Globus pallidus (tissue), 1 donor: ENCODE results near the gene SCYGR5.
"Not testable (repeated sequence)": the region's sequence is repeated elsewhere in the genome, so short reads cannot be mapped to it uniquely, and the experiment has no call there.

ENCODE experiments used
- DNase-seq: peaks from one replicate; pipeline ENCODE4 v3.0.0-alpha.2; 2015; ENCODE audit warnings: low spot score

Gene SCYGR5, protein sequence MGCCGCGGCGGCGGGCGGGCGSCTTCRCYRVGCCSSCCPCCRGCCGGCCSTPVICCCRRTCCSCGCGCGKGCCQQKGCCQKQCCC

DNA sequence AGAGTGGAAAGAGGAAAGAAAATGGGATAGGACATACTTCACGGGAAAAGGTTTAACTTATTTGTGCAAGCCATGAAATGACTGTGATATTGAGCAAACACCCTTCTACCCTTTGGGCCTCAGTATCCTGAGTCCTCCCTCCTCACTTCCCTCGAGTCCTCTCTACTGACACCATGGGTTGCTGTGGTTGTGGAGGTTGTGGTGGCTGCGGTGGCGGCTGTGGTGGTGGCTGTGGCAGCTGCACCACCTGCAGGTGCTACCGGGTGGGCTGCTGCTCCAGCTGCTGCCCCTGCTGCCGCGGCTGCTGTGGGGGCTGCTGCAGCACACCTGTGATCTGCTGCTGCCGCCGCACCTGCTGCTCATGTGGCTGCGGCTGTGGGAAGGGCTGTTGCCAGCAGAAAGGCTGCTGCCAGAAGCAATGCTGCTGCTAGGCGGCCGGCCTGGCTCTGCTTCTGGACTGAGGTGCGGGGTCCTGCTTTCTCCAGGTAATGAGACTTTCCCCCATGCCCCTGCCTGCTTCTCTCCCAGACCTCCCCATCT is at the start of gene SCYGR5:
Gene SCYGR5 (plus strand): TSS at position 174 of the 540 bp plus-strand sequence. CDS start 0 bp downstream, at position 174.
- not testable (repeated sequence) for DNase-seq

DNA sequence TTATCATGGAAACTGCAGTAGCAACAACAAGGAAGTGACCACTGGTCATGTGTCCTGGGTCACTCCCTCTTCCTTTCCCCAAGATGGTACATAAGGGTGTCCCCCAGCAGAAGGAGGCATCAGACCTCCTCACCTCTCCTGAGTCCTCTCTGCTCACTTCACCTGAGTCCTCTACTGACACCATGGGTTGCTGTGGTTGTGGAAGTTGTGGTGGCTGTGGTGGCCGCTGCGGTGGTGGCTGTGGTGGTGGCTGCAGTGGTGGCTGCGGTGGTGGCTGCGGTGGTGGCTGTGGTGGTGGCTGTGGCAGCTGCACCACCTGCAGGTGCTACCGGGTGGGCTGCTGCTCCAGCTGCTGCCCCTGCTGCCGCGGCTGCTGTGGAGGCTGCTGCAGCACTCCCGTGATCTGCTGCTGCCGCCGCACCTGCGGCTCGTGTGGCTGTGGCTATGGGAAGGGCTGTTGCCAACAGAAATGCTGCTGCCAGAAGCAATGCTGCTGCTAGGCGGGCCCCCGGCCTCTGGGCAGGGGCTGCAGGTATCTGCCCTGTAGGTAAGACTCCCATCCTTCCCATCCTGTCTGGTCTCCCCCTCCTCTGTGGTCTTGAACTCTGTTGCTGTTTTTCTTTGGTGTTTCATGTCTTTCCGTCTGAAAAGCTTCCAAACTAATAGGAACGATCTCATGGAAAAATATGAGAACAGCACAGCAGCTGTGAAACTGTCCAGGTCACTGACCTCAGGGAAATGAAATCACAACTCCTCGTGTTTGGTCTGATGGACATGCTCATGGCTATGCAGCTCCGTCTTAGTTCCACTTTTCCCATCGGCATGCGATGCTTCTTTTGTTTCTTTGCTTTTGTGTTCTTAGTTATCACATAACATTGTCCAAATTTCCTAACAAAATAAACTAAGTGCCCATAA is 49.0 kb upstream of the SCYGR5 start, which contains the start of gene SCYGR4:
Gene SCYGR4 (plus strand): TSS at position 183 of the 915 bp plus-strand sequence. CDS start 0 bp downstream, at position 183.
- DNase-seq: no peak

DNA sequence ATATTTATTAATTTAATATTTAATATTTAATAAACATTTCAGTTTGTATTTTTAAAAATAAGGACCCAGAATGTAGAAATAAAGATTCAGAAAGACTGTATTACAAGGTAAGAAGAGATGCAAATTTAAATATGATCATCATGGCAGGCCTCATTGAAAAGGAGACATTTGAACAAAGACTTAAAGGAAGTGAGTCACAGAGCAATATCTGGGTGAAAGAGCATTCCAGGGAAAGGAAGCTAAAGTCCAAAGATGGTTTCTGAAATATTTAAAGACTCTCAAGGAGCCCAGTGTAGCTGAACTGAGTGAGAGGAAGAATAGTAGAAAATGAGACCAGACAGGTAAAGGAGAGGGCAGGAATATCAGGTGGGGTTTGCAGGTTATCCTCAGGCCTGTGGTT is 43.4 kb upstream of the SCYGR5 start:
- no peak for DNase-seq

DNA sequence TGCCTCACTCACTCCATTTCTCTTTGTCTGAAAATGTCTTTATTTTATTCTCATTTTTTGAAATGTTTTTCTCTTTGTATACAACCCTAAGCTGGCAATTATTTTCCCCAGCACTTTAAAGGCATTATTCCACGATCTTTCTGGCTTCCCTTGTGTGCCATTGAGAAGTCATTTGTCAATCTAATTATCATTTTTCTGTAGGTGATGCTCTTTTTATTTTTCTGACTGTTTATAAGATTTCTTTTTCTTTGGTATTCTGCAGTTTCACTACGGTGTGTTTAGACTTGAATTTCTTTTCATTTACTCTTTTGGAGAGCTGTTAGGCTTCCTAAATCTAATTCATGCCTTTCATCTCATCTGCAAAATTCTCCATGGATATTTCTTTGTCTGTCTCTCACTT is 41.2 kb upstream of the SCYGR5 start:
- no peak for DNase-seq

DNA sequence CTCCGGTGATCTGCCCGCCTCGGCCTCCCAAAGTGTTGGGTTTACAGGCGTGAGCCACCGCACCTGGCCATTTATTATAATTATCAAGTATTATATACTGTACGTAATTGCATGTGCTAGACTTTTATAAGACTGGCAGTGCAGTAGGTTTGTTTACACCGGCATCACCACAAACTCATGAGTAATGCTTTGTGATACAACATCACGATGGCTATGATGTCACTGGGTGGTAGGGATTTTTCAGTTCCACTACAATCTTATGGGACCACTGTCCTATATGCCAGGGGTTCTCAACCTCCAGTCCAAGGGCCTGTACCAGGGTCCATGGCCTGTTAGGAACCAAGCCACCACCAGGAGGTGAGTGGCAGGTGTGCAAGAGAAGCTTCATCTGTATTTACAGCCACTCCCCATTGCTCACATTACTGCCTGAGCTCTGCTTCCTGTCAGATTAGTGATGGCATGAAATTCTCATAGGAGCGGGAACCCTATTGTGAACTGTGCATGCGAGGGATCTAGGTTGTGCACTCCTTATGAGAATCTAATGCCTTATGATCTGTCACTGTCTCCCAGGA is 39.9 kb upstream of the SCYGR5 start:
- no peak for DNase-seq

DNA sequence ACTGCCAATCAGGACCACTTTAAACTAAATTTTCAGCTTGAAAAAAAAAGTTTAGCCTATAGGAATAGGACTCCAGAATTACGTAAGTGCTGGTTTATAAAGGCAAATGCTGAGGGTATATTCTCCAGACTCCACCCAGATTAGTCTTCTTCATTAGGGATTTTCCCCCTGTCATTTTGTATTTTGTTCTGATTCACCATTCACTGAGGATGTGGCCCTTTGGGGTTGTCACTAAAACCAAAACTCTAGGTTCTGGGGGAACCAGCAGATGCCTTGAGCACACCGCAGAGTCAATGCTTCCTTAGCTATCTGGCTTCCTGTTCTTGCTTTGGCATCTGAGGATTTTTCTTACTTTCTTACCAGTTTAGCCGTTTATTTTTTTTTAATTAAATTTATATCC is 38.8 kb upstream of the SCYGR5 start:
- no peak for DNase-seq

DNA sequence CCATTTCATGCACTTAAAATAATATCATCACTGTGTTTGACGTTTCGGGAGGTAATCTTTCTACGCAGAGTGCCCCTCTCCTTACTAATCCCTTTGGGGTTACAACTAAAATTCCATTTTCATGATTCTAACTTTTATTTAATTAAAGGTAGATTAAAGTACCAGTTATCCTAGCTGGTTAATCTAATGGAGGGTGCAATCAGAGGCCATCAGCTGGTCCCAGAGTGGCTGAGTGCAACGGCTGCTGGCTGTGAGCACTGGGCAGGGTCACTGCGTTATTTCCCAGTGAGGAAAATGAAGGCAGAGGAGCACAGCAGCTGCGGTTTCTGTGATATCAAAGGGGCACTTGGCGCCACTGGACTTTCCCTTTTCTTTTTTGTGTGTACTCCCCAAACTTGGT is 37.2 kb upstream of the SCYGR5 start:
- DNase-seq: no peak

DNA sequence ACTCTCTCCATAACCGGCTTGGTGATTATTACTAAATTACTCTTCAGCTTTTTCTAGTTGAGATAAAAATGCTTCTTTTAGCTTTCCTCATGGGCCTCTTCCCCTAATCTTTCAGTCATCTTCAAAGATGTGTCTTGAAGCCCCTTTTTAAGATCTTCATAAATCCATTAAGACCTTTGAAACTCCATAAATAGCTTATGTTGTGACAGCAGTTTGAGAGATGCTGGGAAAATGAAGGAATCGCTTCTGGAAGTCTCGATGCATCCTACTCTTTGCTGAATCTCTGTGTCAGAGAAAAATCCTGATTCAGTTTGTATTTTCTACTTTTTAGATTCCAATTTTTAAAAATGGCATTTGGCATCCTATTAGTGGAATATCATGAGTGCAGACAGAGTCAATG is 36.3 kb upstream of the SCYGR5 start:
- no peak for DNase-seq

DNA sequence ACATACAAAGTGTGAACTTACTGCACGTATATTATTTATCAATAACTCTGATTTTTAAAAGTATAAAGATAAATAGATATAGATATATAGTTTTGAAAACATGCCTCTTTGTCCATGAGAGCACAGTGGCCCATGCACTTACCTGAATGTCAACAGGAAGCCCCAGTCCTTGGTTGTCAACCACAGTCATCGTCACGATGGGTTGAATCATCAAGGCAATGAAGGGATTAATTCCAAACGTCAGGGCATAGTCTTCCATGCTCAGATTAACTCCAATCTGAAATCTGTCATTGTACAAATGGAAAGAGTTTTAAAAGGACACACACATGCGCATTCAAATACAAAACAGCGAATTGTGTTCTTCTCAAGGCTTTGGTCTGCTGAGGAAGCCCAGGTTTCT is 33.8 kb upstream of the SCYGR5 start:
- DNase-seq: no peak

DNA sequence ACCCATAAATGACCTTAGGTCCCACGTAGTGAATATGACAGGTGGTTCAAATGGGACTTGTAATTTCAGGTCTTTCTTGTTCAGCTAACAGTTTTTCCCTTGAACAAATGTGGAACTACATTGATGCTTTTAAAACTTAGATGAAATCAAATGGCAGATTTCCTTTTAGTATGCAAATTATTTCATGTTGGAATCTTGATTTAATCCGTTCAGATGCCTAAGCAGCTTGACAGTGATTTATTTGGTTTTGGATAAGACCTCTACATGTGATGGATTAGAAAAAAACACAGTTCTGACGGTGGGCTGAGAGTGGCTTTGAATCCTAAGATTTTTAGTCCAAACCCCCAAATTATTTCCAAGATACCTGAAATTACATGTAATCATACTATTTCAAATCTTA is 32.4 kb upstream of the SCYGR5 start:
- no peak for DNase-seq

DNA sequence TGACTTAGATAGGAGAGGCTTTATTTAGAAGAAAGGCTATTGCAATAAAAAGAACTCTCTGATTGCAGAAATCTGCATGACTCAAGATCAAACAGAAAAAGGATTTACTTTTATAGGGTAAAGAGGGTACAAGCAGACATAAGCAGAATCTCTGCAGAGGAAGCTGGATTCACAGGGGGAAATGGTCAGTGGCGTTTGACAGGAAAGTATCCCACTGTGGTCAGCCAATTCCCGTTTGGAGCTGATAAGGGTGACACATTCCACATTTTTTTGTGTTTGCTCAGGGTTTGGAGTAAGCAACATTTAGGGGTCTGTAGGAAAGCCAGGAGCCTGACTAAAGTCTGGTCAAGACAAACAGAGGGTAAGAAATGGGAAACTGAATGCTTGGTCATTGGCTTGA is 23.9 kb upstream of the SCYGR5 start:
- DNase-seq: no peak

DNA sequence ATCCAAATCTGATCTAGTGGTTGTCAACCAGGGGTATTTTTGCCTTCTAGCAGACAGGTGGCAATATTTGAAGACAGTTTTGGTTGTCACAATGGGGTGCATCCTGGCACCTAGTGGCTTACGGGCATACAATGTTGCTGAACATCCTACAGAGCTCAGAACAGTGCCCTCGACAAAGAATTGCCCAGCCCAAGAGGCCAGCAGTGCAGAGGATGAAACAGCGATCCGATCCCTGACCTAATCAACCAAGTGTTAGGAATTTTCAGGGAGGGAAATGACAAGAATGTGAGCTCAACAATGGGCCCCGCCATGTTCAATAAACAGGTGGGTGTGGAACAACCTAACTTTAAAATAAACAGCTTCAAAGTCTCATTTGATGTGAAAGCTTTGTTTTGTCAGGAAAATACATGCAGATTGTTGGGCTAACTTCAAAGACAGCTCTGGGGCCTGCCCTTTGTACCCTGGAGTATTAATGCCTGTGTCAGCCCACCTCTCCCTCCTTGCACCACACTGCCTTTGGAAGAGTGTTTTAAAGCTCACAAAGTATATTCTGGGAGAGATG is 22.5 kb upstream of the SCYGR5 start:
- DNase-seq: peak; percentile 1

DNA sequence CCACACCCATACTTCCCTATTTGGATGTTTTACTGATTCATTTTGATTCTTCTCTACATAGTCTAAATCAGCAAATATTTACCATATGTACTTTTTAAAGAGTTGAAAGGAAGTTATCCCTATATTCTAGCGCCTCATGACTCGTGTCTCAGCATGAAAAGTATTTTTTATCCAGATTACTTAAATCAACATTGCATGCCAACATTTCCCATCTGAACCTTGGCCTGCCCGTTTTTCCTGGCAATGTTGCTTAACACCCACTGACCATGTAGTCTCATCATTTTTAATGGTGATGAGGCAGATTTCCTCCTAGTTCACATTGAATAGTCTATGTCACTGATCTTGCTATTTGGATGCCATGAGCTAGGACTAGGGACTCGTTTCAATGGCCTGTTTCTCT is 13.2 kb upstream of the SCYGR5 start:
- DNase-seq: no peak

DNA sequence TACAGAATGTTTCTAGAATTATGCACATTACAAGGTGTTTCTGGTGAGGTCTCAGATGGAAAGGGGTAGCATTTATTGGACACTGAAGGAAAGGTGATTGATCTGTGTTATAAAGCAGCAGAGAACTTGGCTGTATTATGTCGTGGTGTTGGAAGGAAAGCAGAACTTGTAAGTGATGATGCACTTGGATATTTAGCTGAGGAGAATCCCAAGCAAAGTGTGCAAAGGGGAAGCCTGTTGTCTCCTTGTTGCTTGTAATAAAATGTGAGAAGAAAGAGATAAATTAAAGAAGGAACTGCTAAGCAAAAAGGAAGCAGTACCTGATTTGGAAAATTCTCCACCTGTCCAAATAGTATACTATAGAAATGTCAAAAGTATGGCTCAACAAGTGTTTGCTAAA is 12.2 kb upstream of the SCYGR5 start:
- no peak for DNase-seq

DNA sequence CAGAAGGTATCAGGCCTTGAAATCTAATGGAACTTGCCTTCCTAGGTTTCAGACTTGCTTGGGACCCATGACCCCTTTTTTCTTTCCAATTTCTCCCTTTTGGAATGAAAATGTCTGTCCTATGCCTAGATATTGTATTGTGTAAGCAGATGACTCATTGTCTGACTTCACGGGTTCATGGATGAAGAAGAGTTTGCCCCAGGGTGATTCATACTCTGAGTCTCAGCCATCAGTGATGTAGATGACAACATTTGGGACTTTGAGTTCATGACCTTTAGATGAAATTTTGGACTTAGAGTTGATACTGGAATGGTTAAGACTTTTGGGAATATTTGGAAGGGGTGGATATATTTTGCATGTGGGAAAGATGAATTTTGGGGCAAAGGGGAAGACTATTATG is 11.2 kb upstream of the SCYGR5 start:
- DNase-seq: no peak

DNA sequence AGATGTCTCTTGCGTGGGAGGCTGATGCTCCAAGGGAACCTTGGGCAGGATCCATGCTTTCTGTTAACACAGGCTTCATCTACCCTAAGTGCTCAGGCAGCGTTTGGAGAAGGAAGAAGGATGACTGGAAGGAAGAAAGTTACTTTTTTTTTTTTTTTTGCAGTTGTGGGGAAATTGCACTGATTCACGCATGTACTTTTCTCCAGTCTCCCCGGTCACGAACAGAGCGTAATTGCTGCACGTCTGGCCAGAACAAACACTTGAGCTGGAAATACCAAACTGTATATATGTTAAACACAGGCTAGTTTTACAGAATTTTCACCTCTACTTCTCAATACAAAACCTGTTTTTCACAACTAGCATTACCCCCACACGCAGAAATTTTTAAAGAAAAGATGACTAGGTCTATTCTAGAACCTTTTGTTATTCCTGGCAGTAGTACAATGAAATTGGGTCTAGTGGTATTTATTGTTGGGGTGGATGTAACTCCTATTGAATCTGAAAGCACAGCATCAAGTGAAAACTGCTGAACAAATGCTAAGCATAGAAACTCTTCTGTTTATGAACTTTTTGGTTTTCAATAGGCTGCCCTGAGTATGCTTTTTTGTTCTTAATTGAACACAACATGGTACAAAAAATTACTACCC is 9.3 kb upstream of the SCYGR5 start:
- no peak for DNase-seq

DNA sequence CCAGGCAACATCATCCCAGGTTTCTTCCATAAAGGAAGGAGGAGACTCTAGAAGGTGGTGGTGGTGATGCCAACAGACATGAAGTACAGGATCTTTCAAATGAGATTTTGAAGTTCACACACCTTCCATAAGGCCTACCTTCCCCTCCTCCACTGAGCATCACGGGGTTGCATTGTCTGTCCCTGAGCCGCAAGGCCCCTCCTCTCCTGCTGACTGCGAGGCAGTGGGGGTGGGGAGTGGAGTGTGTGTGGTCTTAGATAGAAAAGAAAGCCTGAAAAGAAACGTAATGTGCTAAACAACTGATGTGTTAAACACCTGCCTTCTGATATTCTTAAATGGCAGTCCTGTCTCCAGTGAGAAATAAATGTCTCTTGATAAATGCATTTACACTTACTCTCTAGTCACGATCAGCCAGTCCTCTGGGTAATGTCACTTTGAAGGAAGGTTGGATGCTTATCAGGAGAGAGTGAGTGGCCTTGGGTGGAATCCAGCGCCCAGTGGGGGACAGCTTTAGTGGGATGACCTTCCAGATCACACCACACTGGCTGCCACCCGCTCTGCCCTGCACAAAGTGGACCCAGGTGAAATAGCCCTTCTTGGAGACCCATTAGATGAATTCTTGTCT is 5.5 kb upstream of the SCYGR5 start:
- no peak for DNase-seq

DNA sequence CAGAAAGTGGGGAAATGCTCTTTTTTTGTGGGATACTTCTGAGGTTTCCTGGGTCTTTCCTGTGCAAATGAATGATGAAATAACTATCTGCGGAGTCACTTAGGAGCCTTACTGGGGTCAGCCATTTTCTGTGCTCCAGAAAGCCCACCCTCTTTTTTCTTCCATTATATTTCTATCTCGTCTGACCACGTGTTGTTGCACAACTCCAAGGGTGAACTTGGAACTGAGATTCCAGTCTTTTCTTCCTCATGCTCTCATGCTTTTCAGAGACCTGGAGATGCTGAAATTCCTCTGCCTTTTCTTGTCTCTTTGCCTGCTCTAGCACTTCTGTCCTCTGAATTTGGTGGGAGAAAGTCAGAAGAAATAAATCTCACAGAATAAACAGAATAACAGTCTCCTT is 4.8 kb upstream of the SCYGR5 start:
- no peak for DNase-seq

DNA sequence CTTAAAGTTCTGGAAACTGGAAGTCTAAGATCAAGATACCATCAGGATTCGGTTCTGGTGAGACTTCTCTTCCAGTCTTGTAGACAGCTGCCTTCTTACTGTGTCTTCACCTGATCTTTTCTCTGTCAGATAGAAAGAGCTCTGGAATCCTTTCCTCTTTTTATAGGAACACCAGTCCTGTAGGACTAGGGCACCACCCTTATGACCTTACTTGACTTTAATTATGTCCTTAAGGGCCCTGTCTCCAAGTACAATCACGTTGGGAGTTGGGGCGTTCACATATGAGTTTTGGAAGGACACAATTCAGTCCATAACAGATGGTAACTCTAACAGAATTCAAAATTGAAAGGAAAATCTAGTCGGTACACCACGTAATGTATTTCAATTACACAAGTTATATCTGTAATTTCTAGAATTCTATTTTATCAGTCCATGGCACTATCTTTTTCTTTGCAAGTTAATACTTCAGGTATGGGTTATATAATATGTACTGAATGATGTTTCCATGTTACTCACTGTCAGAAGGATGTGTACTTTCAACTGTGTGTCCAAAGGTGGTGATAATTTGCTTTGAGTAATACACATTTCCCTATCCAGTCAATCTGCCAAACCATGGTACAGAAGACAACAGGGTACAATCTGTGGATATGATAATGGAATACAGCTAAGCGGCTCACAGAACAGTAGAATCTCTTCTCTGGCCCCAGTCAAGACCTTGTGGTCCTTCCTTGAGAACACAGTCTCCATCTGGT is 1.2 kb upstream of the SCYGR5 start:
- no peak for DNase-seq

DNA sequence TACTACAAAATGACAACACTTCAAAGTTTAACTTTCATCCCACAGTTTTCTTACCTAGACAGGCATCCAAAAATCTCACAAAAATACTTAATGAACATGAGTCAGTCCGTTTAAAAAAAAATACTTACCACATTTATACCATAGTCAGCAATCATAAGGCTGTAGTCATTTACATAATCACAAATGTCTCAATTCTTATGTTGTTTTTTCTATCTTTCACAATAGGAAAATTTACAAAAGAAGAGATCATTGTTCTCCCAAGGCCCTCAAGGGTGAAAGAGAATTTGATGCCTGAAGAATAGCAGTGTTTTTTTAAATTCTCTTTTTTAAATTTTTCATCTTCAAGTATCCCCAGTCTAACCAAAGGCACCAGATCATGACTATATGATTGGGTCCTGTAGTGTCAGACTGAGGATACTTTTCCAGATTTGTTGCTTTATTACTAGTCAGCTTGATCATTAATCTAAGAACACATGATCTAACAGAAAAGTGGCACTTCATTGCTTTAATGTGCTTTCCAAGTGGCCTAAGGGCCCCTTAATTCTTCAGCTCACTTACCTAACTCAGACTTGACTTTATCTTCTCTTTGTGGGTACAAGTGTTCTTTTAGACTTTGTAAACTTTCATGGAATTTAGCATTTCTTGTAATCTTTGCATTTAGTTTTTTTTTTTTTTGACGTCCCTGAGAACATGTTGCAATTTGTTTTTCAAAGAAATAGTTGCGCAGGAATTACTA is 4.7 kb downstream of the SCYGR5 start:
- DNase-seq: no peak
